Natural killer cell (primary cell): ENCODE data around the gene DNMT1. TPM values are rescaled to one million over a fixed set of nuclear protein-coding genes. Genes with fewer than 3 reads are reported as not detected.
A peak's percentile ranks its signal among the peaks of the same experiment; 100 is the strongest.

Source experiments
- ATAC-seq, 3 donors: fragments of 150-1000 bp in 2 of 3; fragments of 200-7000 bp in 1 of 3; cut with Tn5 transposase; 1 replicate in 1 of 3; 2 replicates in 2 of 3; pipeline ENCODE4 v1.10.0; 2021; ENCODE audit warnings: mild to moderate bottlenecking in 2 of 3, moderate library complexity in 2 of 3
- DNase-seq, 2 donors: peaks; one replicate each; pipeline versions ENCODE4 v3.0.0 to v3.0.0-alpha.2; 2013 to 2021; ENCODE audit warnings: mixed read lengths in 1 of 2
- H3K27ac ChIP-seq: one replicate; pipeline ENCODE4 v1.5.1; 2013; ENCODE audit warnings: mild to moderate bottlenecking, low read length
- H3K27me3 ChIP-seq: one replicate; pipeline ENCODE4 v1.6.1; 2013; ENCODE audit warnings: low read length; ENCODE audit not compliant: control insufficient read depth, insufficient read depth
- H3K36me3 ChIP-seq: one replicate; pipeline ENCODE4 v1.6.1; 2013; ENCODE audit warnings: low read length; ENCODE audit not compliant: control insufficient read depth, insufficient read depth
- H3K4me1 ChIP-seq: one replicate; pipeline ENCODE4 v1.6.1; 2013; ENCODE audit warnings: low read length; ENCODE audit not compliant: control insufficient read depth, insufficient read depth
- H3K4me3 ChIP-seq: one replicate; pipeline ENCODE4 v1.5.1; 2013; ENCODE audit warnings: low read length
- H3K9me3 ChIP-seq: one replicate; pipeline ENCODE4 v1.6.1; 2013; ENCODE audit warnings: low read length; ENCODE audit not compliant: control insufficient read depth, insufficient read depth
- H3K27ac Mint-ChIP-seq, 2 donors: one replicate each; pipeline ENCODE4 v1.8.0; 2022; ENCODE audit warnings: mild to moderate bottlenecking in 2 of 2, mixed read lengths in 2 of 2, moderate library complexity in 1 of 2
- H3K27me3 Mint-ChIP-seq, 2 donors: one replicate each; pipeline ENCODE4 v1.8.0; 2022; ENCODE audit warnings: low read depth in 2 of 2, mixed read lengths in 2 of 2
- H3K36me3 Mint-ChIP-seq: one replicate; pipeline ENCODE4 v1.8.0; 2022; ENCODE audit warnings: mixed read lengths
- H3K4me1 Mint-ChIP-seq, 2 donors: one replicate each; pipeline ENCODE4 v1.8.0; 2022; ENCODE audit warnings: mixed read lengths in 2 of 2
- H3K4me3 Mint-ChIP-seq: one replicate; pipeline ENCODE4 v1.8.0; 2022; ENCODE audit warnings: mild to moderate bottlenecking, moderate library complexity, mixed read lengths
- H3K9me3 Mint-ChIP-seq, 2 donors: one replicate each; pipeline ENCODE4 v1.8.0; 2022; ENCODE audit warnings: mixed read lengths in 2 of 2
- WGBS: methylation state at CpG from one replicate; pipeline ENCODE4 v1.1.7; 2013; ENCODE audit warnings: missing lambda C conversion rate; ENCODE audit not compliant: insufficient coverage; 5-methylcytosine and 5-hydroxymethylcytosine counted together
- intact Hi-C: fragments of 100-400 bp; cut with micrococcal nuclease; formaldehyde crosslinking; loops from one replicate; pipeline ENCODE4 v1.14.2; 2022
- total RNA-seq, 4 donors: library from RNA; stranded (reverse); fragments of 120-200 nt in 1 of 4; gene quantifications; one replicate each; pipeline versions ENCODE4 v1.2.3 to v1.2.4, GENCODE V29; 2013 to 2022
- TF ChIP-seq, protein P1 (sequence below): fragments of 200-600 bp; IDR thresholded peaks from one replicate; pipeline ENCODE4 v1.8.0; 2022; ENCODE audit warnings: antibody characterized with exemption

DNMT1 gene
- total RNA-seq, 3 donors from 2014 or later (not counting 1 experiment from before 2014, with no cell fraction given) = 266 to 323 (median 275) TPM

DNA sequence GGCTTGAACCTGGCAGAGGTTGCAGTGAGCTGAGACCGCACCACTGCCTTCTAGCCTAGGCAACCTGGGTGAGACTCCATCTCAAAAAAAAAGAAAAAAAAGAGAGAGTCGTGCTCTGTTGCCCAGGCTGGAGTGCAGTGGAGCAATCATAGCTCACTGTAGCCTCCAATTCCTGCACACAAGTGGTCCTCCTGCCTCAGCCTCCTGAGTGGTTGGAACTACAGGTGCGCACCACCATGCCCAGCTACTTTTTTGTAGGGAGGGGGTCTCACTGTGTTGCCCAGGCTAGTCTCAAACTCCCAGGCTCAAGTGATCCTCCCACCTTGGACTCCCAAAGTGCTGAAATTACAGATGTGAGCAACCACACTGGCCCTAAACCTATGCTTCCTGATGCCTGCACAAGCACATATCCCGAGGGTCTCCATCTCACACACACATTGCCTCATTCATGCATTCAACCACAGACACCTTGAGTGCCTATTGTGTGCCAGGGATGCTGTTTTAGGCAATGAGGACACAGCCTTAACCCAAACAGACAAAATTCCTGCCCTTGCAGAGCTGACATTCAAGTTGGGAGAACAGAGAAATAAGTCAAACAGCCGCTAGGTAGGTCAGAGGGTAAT lies 94.5 kb downstream of the DNMT1 start:
- Histone ChIP-seq H3K9me3 (no peaks in the 10 kb centered on the region), H3K36me3 (no peaks in the 10 kb centered on the region), H3K4me3 (no peak overlapping the region), H3K27ac (peak overlapping the region; percentile 13), H3K27me3 (no peaks in the 10 kb centered on the region), H3K4me1 (peaks cover 84% of the 10 kb centered on the region)
- Mint-ChIP-seq H3K4me1 (peaks cover 47 to 56% of the 10 kb centered on the region in 2 donors), H3K27me3 (no peaks in the 10 kb centered on the region), H3K36me3 (no peaks in the 10 kb centered on the region), H3K9me3 (no peaks in the 10 kb centered on the region), H3K27ac (peak overlapping the region; percentile 99), H3K4me3 (peak overlapping the region; percentile 74)
- TF ChIP-seq, protein P1, sequence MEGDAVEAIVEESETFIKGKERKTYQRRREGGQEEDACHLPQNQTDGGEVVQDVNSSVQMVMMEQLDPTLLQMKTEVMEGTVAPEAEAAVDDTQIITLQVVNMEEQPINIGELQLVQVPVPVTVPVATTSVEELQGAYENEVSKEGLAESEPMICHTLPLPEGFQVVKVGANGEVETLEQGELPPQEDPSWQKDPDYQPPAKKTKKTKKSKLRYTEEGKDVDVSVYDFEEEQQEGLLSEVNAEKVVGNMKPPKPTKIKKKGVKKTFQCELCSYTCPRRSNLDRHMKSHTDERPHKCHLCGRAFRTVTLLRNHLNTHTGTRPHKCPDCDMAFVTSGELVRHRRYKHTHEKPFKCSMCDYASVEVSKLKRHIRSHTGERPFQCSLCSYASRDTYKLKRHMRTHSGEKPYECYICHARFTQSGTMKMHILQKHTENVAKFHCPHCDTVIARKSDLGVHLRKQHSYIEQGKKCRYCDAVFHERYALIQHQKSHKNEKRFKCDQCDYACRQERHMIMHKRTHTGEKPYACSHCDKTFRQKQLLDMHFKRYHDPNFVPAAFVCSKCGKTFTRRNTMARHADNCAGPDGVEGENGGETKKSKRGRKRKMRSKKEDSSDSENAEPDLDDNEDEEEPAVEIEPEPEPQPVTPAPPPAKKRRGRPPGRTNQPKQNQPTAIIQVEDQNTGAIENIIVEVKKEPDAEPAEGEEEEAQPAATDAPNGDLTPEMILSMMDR = no peak
- no peak for DNase-seq
- 95% methylated on average over 5 of the region's 5 CpGs for WGBS
- intact Hi-C loops = loop anchor here (5.0 to 10.0 kb wide), 3 partner anchors 307 to 695 kb away; no protein-coding TSS in a partner anchor
- no peak for ATAC-seq

DNA sequence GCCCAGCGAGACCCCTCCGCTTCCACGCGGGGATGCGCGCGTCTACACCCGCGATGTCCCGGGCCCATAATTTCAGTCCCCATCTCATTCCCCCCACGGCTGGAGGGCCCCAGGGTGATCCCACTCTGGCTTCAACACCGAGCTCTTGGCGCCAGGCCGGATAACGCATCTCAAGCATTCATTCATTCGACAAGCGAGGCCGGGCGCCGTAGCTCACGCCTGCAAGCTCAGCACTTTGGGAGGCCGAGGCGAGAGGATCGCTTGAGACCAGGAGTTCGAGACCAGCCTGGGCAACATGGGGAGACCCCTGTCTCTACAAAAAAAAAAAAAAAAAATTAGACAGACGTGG lies 98.2 kb downstream of the DNMT1 start:
- no peaks in the 10 kb centered on the region for H3K27me3 ChIP-seq
- peaks cover 56% of the 10 kb centered on the region for H3K4me1 ChIP-seq
- DNase-seq = no peak
- peak overlapping the region; percentile 28 for H3K4me3 ChIP-seq
- H3K36me3 ChIP-seq = peaks cover 20% of the 10 kb centered on the region
- Mint-ChIP-seq H3K36me3 (peaks cover 5% of the 10 kb centered on the region), H3K27ac (peak overlapping the region; percentile 78 to 79), H3K27me3 (no peaks in the 10 kb centered on the region), H3K9me3 (no peaks in the 10 kb centered on the region), H3K4me3 (peak overlapping the region; percentile 71), H3K4me1 (peaks cover 28 to 30% of the 10 kb centered on the region in 2 donors)
- intact Hi-C loops = no loop called here
- TF ChIP-seq, protein P1 = no peak
- H3K27ac ChIP-seq = peak overlapping the region; percentile 71
- no peaks in the 10 kb centered on the region for H3K9me3 ChIP-seq
- 40% methylated on average over 26 of the region's 26 CpGs for WGBS
- no peak for ATAC-seq

DNA sequence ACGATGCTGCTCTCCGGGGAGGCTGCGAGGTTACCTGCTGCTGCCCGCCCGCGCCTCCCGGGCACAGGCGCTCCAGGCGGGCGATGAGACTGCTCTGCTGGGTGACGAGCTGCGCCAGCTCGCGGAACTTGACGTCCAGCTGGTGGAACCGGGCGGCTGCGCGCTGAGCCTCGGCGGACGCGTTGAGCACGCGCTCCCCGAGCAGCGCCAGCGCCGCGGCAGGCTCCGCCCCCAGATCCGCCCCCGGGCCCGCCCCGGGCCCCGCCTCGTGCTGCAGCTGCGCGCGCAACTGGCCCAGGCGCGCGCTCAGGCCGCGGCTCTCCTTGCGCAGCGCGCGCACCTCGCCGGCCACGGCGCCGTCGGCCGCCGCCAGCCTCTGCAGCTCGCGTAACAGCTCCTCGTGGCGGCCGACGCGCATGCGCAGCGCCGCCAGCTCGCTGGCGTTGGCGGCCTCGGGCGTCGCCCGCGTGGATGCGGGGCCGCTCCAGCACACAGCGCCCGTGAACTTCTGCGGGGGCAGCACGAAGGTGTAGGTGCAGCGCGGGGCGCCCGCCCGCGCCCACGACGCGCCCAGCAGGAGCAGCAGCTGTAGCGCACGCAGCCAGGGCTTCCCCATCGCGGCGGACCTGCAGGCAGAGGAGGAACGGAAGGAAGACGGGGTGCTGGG lies 98.7 kb downstream of the DNMT1 start:
- H3K4me1 ChIP-seq = peaks cover 53% of the 10 kb centered on the region
- Mint-ChIP-seq H3K36me3 (peaks cover 5% of the 10 kb centered on the region), H3K4me3 (peak overlapping the region; percentile 71), H3K27me3 (no peaks in the 10 kb centered on the region), H3K9me3 (no peaks in the 10 kb centered on the region), H3K27ac (peak overlapping the region; percentile 78 to 79), H3K4me1 (peaks cover 29 to 32% of the 10 kb centered on the region in 2 donors)
- H3K36me3 ChIP-seq = peaks cover 22% of the 10 kb centered on the region
- DNase-seq = peak; percentile 94 to 97
- WGBS = 5% methylated on average over 97 of the region's 97 CpGs
- H3K27me3 ChIP-seq = no peaks in the 10 kb centered on the region
- TF ChIP-seq, protein P1 = no peak
- H3K27ac ChIP-seq = peak overlapping the region; percentile 71
- no peaks in the 10 kb centered on the region for H3K9me3 ChIP-seq
- intact Hi-C loops = no loop called here
- H3K4me3 ChIP-seq = peak overlapping the region; percentile 28
- ATAC-seq = peak; percentile 93 to 96 (median 94)
